Spleen (tissue), 7 donors: ENCODE results near the gene NPC1.

Source experiments
- POLR2A ChIP-seq, 3 donors: fragments of 450-650 bp; IDR thresholded peaks; one replicate each; pipeline ENCODE4 v1.5.1; 2017; ENCODE audit warnings: antibody characterized with exemption in 3 of 3, mild to moderate bottlenecking in 1 of 3
- TF ChIP-seq, protein P1 (sequence below), 11 experiments: fragments of 200-600 bp in 7 of 11; fragments of 450-650 bp in 4 of 11; sonication (generic) in 4 of 11; IDR thresholded peaks in 8 of 11; conservative IDR thresholded peaks in 3 of 11; 1 replicate in 7 of 11; 2 replicates in 4 of 11; pipeline versions ENCODE4 v1.4.0 to v1.8.0; 2016 to 2021; ENCODE audit warnings: antibody characterized with exemption in 11 of 11, inconsistent platforms in 4 of 11, mild to moderate bottlenecking in 1 of 11
- donor health status: DM: no; HTN: no; CAD: no; lungs with moderate emphysema.
- donor health status: DM: no; HTN: no; CAD: no.
- donor health status: DM: no; HTN: no; CAD: no.

DNA sequence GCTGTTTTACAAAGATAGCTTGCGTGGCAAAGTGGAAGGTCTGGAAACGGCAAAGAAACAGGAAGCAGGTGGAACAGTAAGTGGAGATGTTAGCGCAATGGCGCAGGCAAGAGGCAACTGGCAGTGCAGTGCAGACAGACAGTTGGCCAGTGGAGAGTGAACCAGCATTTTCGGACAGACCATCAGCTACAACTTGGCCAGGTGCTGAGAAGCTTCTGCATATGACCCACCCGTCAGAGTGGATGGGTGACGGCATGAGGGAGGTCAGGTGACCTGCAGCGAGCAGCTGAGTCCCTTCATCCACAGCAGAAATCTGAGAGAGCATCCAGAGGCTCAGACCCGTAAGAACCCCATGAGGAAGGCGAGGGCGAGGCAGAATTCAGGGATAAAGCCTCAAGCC lies 33.8 kb downstream of the NPC1 start:
- TF ChIP-seq, protein P1, sequence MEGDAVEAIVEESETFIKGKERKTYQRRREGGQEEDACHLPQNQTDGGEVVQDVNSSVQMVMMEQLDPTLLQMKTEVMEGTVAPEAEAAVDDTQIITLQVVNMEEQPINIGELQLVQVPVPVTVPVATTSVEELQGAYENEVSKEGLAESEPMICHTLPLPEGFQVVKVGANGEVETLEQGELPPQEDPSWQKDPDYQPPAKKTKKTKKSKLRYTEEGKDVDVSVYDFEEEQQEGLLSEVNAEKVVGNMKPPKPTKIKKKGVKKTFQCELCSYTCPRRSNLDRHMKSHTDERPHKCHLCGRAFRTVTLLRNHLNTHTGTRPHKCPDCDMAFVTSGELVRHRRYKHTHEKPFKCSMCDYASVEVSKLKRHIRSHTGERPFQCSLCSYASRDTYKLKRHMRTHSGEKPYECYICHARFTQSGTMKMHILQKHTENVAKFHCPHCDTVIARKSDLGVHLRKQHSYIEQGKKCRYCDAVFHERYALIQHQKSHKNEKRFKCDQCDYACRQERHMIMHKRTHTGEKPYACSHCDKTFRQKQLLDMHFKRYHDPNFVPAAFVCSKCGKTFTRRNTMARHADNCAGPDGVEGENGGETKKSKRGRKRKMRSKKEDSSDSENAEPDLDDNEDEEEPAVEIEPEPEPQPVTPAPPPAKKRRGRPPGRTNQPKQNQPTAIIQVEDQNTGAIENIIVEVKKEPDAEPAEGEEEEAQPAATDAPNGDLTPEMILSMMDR (IDR thresholded peaks at IDR 0.05 in 8 of 11, conservative IDR thresholded peaks at IDR 0.05 in 3 of 11): no peak
- no peak for TF ChIP-seq POLR2A (IDR thresholded peaks at IDR 0.05)
